Lung (tissue), 12 donors: ENCODE results near the gene TBC1D5. TPM values are rescaled to one million over a fixed set of nuclear protein-coding genes. Genes with fewer than 3 reads are reported as not detected.

Experiments used
- ATAC-seq: fragments of 200-7000 bp; cut with Tn5 transposase; one replicate; pipeline ENCODE4 v1.9.1; 2020; ENCODE audit warnings: moderate number of reproducible peaks; ENCODE audit not compliant: insufficient read depth, low FRiP score
- DNase-seq, 3 donors: peaks; one replicate each; pipeline ENCODE4 v3.0.0-alpha.2; 2013 to 2017
- H3K27ac ChIP-seq, 2 donors: one replicate each; pipeline ENCODE4 v1.5.1; 2013; ENCODE audit warnings: mild to moderate bottlenecking in 2 of 2, moderate library complexity in 2 of 2, control low read depth in 1 of 2, inconsistent platforms in 1 of 2, low read depth in 1 of 2, low read length in 1 of 2
- H3K27me3 ChIP-seq, 3 donors: one replicate each; pipeline ENCODE4 v1.5.1; 2013; ENCODE audit warnings: low read length in 2 of 3; ENCODE audit not compliant: control insufficient read depth in 3 of 3, insufficient read depth in 3 of 3
- H3K36me3 ChIP-seq, 4 donors: one replicate each; pipeline ENCODE4 v1.5.1; 2013; ENCODE audit warnings: low read length in 4 of 4, mild to moderate bottlenecking in 1 of 4, moderate library complexity in 1 of 4; ENCODE audit not compliant: control insufficient read depth in 4 of 4, insufficient read depth in 4 of 4
- H3K4me1 ChIP-seq, 5 donors: one replicate each; pipeline ENCODE4 v1.5.1; 2013; ENCODE audit warnings: low read length in 5 of 5, mild to moderate bottlenecking in 2 of 5, moderate library complexity in 1 of 5; ENCODE audit not compliant: control insufficient read depth in 5 of 5, insufficient read depth in 5 of 5
- H3K4me3 ChIP-seq: one replicate; pipeline ENCODE4 v1.5.1; 2013; ENCODE audit warnings: mild to moderate bottlenecking, control low read depth, moderate library complexity
- H3K9ac ChIP-seq, 2 donors: one replicate each; pipeline ENCODE4 v1.5.1; 2013; ENCODE audit warnings: low read length in 2 of 2, control low read depth in 1 of 2; ENCODE audit not compliant: insufficient read depth in 1 of 2
- H3K9me3 ChIP-seq, 4 donors: one replicate each; pipeline ENCODE4 v1.5.1; 2013; ENCODE audit warnings: low read length in 3 of 4, mild to moderate bottlenecking in 1 of 4, moderate library complexity in 1 of 4; ENCODE audit not compliant: control insufficient read depth in 4 of 4, insufficient read depth in 3 of 4
- CTCF ChIP-seq: IDR thresholded peaks from 2 replicates; pipeline ENCODE4 v1.5.1; 2012; ENCODE audit warnings: mild to moderate bottlenecking; ENCODE audit errors: control extremely low read depth, extremely low read depth
- WGBS, 2 donors: extraction: QIAGEN DNeasy Blood & Tissue Kit; methylation state at CpG; one replicate each; pipeline ENCODE4 v1.1.7; 2013; 5-methylcytosine and 5-hydroxymethylcytosine counted together
- polyA plus RNA-seq, 2 donors: library from polyadenylated mRNA; stranded (reverse); fragments of 200-250 nt; gene quantifications; one replicate each; pipeline ENCODE4 v1.2.1, GENCODE V29; 2013
- total RNA-seq, 2 donors: library from RNA; depleted of rRNA in 1 of 2; stranded (reverse); fragments of >200 nt in 1 of 2; gene quantifications; one replicate each; pipeline ENCODE4 v1.2.1, GENCODE V29; 2014 to 2021
- donor health status: control.
- donor health status: control.
- donor health status: Bipolar disorder and iron deficiency.
- donor health status: healthy.
- donor health status: DM: yes; HTN: yes; CAD: no.

The TBC1D5 gene
- total and polyA plus RNA-seq, 4 donors, result 8.7 to 111 (median 39.6) TPM

- no peak for DNase-seq
- 92 to 94% methylated on average over 2 of the region's 2 CpGs for WGBS, 2 donors
- Histone ChIP-seq H3K9ac (no peak overlapping the region), H3K27me3 (no peaks in the 10 kb centered on the region), H3K9me3 (no peaks in the 10 kb centered on the region), H3K4me3 (no peak overlapping the region), H3K4me1 (no peaks in the 10 kb centered on the region), H3K36me3 (no peaks in the 10 kb centered on the region), H3K27ac (no peak overlapping the region)
- no peak for TF ChIP-seq CTCF
- ATAC-seq, result no peak
These were observed 515.0 kb downstream of the TBC1D5 start for GRCh38 chr3:17227472-17227871.

GRCh38 chr3:17221529-17221928 lies 520.9 kb downstream of the TBC1D5 start:
- no peaks in the 10 kb centered on the region for H3K36me3 ChIP-seq
- H3K4me1 ChIP-seq, result no peaks in the 10 kb centered on the region

DNA sequence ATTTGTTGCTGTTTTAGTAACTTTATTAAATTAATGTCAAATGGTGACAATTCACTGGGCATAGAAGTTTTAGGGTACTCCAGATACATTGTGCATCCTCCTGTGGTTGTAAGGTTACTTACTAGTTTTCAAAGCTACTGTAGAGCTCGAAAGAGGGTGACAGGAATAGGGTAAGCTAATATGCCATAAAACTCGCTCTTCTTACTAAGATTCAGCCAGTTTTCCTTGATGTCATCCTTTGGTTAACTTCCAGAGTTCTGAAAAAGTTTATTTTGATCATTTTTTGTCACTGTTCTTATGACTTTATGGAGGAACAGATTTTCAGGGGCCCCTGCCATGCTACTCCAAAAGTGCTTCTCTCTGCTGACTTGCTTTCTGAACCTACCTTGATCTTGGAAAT lies 522.8 kb downstream of the TBC1D5 start:
- Histone ChIP-seq H3K4me3 (no peak overlapping the region), H3K9me3 (peaks cover 0 to 12% (median 0%) of the 10 kb centered on the region in 4 donors), H3K27ac (no peak overlapping the region), H3K9ac (no peak overlapping the region), H3K27me3 (no peaks in the 10 kb centered on the region), H3K4me1 (no peaks in the 10 kb centered on the region), H3K36me3 (no peaks in the 10 kb centered on the region)
- ATAC-seq (no peak), DNase-seq (no peak)
- WGBS, 2 donors, result 98 to 99% methylated on average over 2 of the region's 2 CpGs
- TF ChIP-seq CTCF, result no peak

More at GRCh38 chr3:17221529-17221928, 520.9 kb downstream of the TBC1D5 start:
- Histone ChIP-seq H3K27ac (no peak overlapping the region), H3K4me3 (no peak overlapping the region), H3K9ac (no peak overlapping the region), H3K9me3 (peaks cover 0 to 12% (median 0%) of the 10 kb centered on the region in 4 donors), H3K27me3 (no peaks in the 10 kb centered on the region)
- ATAC-seq, result no peak
- 95 to 100% methylated on average over 1 of the region's 1 CpG for WGBS, 2 donors
- DNase-seq, result no peak
- TF ChIP-seq CTCF, result no peak

GRCh38 chr3:17218587-17218986 lies 523.8 kb downstream of the TBC1D5 start:
- H3K27me3 ChIP-seq, result no peaks in the 10 kb centered on the region
- ATAC-seq (no peak), DNase-seq (no peak)
- 59 to 98% methylated on average over 1 of the region's 1 CpG for WGBS, 2 donors
- H3K4me3 ChIP-seq, result no peak overlapping the region
- H3K27ac ChIP-seq, result no peak overlapping the region
- H3K4me1 ChIP-seq, result no peaks in the 10 kb centered on the region
- H3K36me3 ChIP-seq, result no peaks in the 10 kb centered on the region
- H3K9me3 ChIP-seq, result peaks cover 0 to 12% (median 0%) of the 10 kb centered on the region in 4 donors
- TF ChIP-seq CTCF, result no peak
- H3K9ac ChIP-seq, result no peak overlapping the region
